ENCODE measurements around the gene SLC1A2. TPM values are rescaled to one million over a fixed set of nuclear protein-coding genes. Genes with fewer than 3 reads are reported as not detected.

SLC1A2 gene
- total RNA-seq, 1 experiment from 2014 or later = 0.25 TPM

DNA sequence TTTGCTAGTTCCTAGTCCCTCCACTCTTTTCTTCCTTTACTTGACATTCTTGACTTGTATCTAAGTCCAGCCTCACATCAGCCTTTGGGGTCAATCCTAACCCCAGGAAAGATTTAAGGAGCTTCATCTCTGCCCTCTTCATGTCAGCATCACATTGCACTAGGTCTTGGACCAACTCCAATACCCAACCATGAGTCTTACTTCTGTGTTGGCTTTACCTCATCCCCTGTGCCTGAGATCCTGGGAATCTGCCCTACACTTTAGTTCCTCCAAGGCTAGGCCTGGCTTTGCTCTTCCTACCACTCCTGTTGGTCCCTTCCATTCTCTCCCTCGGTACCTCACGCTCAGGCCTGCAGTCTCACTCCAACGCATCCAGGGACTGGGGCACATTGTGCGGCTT, 117.0 kb downstream of the SLC1A2 start:
- intact Hi-C loops (cut with micrococcal nuclease) = no loop called here
- no peak for DNase-seq (ENCODE audit: low read depth, low spot score)
- H3K27ac ChIP-seq (ENCODE audit: low read depth, low read length) = no peak overlapping the region

More for the DNA sequence above, 117.0 kb downstream of the SLC1A2 start:
- H2AFZ ChIP-seq (ENCODE audit: low read depth, low read length, poor library complexity, severe bottlenecking) = no peak overlapping the region
- no peak overlapping the region for H3K4me3 ChIP-seq (replicated peaks in 1 of 2; ENCODE audit: low read depth in 1 of 2, low read length in 2 of 2)
- H3K4me1 ChIP-seq (ENCODE audit: control insufficient read depth in 1 of 2, insufficient read depth in 2 of 2, low read length in 2 of 2) = no peaks in the 10 kb centered on the region; a peak in 1 of 4 replicates
- ATAC-seq = no peak
- H3K27me3 ChIP-seq (ENCODE audit: insufficient read depth, low read length) = no peaks in the 10 kb centered on the region
- no peaks in the 10 kb centered on the region for H3K9me3 ChIP-seq (ENCODE audit: control insufficient read depth in 1 of 2, insufficient read depth in 1 of 2, low read depth in 1 of 2, low read length in 2 of 2)
- POLR2A ChIA-PET = no interaction called here
- H3K79me2 ChIP-seq (ENCODE audit: insufficient read depth, low read length) = no peaks in the 10 kb centered on the region
- TF ChIP-seq FOSL1 (IDR thresholded peaks at IDR 0.05; ENCODE audit: low read depth) (no peak), ZNF274 (IDR thresholded peaks at IDR 0.05; ENCODE audit: low read depth, low read length) (no peak), JUND (IDR thresholded peaks at IDR 0.05) (no peak), TCF7L2 (IDR thresholded peaks at IDR 0.05; ENCODE audit: borderline replicate concordance, extremely low read depth, insufficient read depth, insufficient read length) (no peak), SRF (IDR thresholded peaks at IDR 0.05; ENCODE audit: low read depth) (no peak), CEBPB (IDR thresholded peaks at IDR 0.05; ENCODE audit: low read depth) (no peak), SP1 (IDR thresholded peaks at IDR 0.05; ENCODE audit: low read depth) (no peak), SIN3A (IDR thresholded peaks at IDR 0.05; ENCODE audit: low read depth) (no peak), ELF1 (IDR thresholded peaks at IDR 0.05; ENCODE audit: borderline replicate concordance, low read depth) (no peak)
- TF ChIP-seq, protein P1, sequence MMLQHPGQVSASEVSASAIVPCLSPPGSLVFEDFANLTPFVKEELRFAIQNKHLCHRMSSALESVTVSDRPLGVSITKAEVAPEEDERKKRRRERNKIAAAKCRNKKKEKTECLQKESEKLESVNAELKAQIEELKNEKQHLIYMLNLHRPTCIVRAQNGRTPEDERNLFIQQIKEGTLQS (IDR thresholded peaks at IDR 0.05) = no peak
- TF ChIP-seq, protein P2, sequence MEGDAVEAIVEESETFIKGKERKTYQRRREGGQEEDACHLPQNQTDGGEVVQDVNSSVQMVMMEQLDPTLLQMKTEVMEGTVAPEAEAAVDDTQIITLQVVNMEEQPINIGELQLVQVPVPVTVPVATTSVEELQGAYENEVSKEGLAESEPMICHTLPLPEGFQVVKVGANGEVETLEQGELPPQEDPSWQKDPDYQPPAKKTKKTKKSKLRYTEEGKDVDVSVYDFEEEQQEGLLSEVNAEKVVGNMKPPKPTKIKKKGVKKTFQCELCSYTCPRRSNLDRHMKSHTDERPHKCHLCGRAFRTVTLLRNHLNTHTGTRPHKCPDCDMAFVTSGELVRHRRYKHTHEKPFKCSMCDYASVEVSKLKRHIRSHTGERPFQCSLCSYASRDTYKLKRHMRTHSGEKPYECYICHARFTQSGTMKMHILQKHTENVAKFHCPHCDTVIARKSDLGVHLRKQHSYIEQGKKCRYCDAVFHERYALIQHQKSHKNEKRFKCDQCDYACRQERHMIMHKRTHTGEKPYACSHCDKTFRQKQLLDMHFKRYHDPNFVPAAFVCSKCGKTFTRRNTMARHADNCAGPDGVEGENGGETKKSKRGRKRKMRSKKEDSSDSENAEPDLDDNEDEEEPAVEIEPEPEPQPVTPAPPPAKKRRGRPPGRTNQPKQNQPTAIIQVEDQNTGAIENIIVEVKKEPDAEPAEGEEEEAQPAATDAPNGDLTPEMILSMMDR (IDR thresholded peaks at IDR 0.05 in 2 of 3, conservative IDR thresholded peaks at IDR 0.05 in 1 of 3; ENCODE audit: borderline replicate concordance in 1 of 3, insufficient read depth in 1 of 3, low read depth in 2 of 3, low read length in 2 of 3) = no peak
- TF ChIP-seq, protein P3, sequence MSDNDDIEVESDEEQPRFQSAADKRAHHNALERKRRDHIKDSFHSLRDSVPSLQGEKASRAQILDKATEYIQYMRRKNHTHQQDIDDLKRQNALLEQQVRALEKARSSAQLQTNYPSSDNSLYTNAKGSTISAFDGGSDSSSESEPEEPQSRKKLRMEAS (IDR thresholded peaks at IDR 0.05) = no peak
- TF ChIP-seq, protein P4, sequence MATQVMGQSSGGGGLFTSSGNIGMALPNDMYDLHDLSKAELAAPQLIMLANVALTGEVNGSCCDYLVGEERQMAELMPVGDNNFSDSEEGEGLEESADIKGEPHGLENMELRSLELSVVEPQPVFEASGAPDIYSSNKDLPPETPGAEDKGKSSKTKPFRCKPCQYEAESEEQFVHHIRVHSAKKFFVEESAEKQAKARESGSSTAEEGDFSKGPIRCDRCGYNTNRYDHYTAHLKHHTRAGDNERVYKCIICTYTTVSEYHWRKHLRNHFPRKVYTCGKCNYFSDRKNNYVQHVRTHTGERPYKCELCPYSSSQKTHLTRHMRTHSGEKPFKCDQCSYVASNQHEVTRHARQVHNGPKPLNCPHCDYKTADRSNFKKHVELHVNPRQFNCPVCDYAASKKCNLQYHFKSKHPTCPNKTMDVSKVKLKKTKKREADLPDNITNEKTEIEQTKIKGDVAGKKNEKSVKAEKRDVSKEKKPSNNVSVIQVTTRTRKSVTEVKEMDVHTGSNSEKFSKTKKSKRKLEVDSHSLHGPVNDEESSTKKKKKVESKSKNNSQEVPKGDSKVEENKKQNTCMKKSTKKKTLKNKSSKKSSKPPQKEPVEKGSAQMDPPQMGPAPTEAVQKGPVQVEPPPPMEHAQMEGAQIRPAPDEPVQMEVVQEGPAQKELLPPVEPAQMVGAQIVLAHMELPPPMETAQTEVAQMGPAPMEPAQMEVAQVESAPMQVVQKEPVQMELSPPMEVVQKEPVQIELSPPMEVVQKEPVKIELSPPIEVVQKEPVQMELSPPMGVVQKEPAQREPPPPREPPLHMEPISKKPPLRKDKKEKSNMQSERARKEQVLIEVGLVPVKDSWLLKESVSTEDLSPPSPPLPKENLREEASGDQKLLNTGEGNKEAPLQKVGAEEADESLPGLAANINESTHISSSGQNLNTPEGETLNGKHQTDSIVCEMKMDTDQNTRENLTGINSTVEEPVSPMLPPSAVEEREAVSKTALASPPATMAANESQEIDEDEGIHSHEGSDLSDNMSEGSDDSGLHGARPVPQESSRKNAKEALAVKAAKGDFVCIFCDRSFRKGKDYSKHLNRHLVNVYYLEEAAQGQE (IDR thresholded peaks at IDR 0.05; ENCODE audit: low read depth) = no peak
- no TSS peak for BruUV-seq (replicated peaks)
- no peaks in the 10 kb centered on the region for H3K36me3 ChIP-seq (ENCODE audit: control insufficient read depth in 1 of 2, insufficient read depth in 2 of 2, low read length in 2 of 2)
- CTCF ChIA-PET = no interaction called here
- no peak overlapping the region for H3K9ac ChIP-seq (ENCODE audit: low read length)
- no peaks in the 10 kb centered on the region for H4K20me1 ChIP-seq (ENCODE audit: insufficient read depth)
- RAD21 ChIA-PET (ENCODE audit: low non-redundant PET in 1 of 2, low total read pairs in 2 of 2, uncharacterized antibody in 2 of 2, unreplicated experiment in 2 of 2) = no interaction called here
- H3K4me2 ChIP-seq (ENCODE audit: low read length) = no peak overlapping the region
- no peaks in the 10 kb centered on the region for H3K9me2 ChIP-seq (ENCODE audit: insufficient read depth)

Measured in HCT116 (cell line).